HepG2 (cell line): ENCODE data around the gene HMCN2. TPM values are rescaled to one million over a fixed set of nuclear protein-coding genes. Genes with fewer than 3 reads are reported as not detected.

ENCODE experiments used
- DPF2 ChIP-seq: sonication (generic); formaldehyde crosslinking; IDR thresholded peaks from 2 replicates; pipeline ENCODE4 v1.4.0; 2020; ENCODE audit warnings: mild to moderate bottlenecking, low read depth, missing genetic modification reagents, borderline replicate concordance
- FOSL2 ChIP-seq: sonication (generic); formaldehyde crosslinking; IDR thresholded peaks from 2 replicates; pipeline ENCODE4 v1.4.0; 2020; ENCODE audit warnings: missing genetic modification reagents
- FOXM1 ChIP-seq: sonication (generic); formaldehyde crosslinking; IDR thresholded peaks from 2 replicates; pipeline ENCODE4 v1.5.0; 2020; ENCODE audit warnings: missing genetic modification reagents
- GABPB1 ChIP-seq: IDR thresholded peaks from 2 replicates; pipeline ENCODE4 v1.6.1; 2016; ENCODE audit warnings: mild to moderate bottlenecking, missing genetic modification reagents, moderate library complexity, missing compliant biosample characterization
- HNRNPLL ChIP-seq: fragments of 200-400 bp; formaldehyde crosslinking; IDR thresholded peaks from 2 replicates; pipeline ENCODE4 v1.6.1; 2017; ENCODE audit warnings: mild to moderate bottlenecking, low read depth, low read length; ENCODE audit not compliant: poor library complexity, severe bottlenecking
- KLF6 ChIP-seq: IDR thresholded peaks from 2 replicates; pipeline ENCODE4 v1.8.0; 2016; ENCODE audit warnings: missing biosample characterization, missing genetic modification reagents
- MTF2 ChIP-seq: sonication (generic); formaldehyde crosslinking; IDR thresholded peaks from 2 replicates; pipeline ENCODE4 v1.5.0; 2020; ENCODE audit warnings: missing genetic modification reagents, borderline replicate concordance
- NR1H2 ChIP-seq: sonication (generic); formaldehyde crosslinking; IDR thresholded peaks from 2 replicates; pipeline ENCODE4 v1.8.1; 2022; ENCODE audit warnings: low read depth, missing genetic modification reagents, borderline replicate concordance
- RNF2 ChIP-seq: fragments of 450-650 bp; conservative IDR thresholded peaks from 2 replicates; pipeline ENCODE4 v1.6.1; 2016; ENCODE audit warnings: low read depth
- ZMYM2 ChIP-seq: sonication (generic); formaldehyde crosslinking; IDR thresholded peaks from 2 replicates; pipeline ENCODE4 v1.8.0; 2022; ENCODE audit warnings: mild to moderate bottlenecking, missing genetic modification reagents
- ZNF160 ChIP-seq: sonication (generic); formaldehyde crosslinking; IDR thresholded peaks from 2 replicates; pipeline ENCODE4 v1.8.0; 2022; ENCODE audit warnings: mild to moderate bottlenecking, inconsistent platforms, missing genetic modification reagents
- ZNF619 ChIP-seq: sonication (generic); formaldehyde crosslinking; IDR thresholded peaks from 2 replicates; pipeline ENCODE4 v1.4.0; 2020; ENCODE audit warnings: mild to moderate bottlenecking, missing genetic modification reagents
- ZNF777 ChIP-seq: sonication (generic); formaldehyde crosslinking; IDR thresholded peaks from 2 replicates; pipeline ENCODE4 v1.4.0; 2020; ENCODE audit warnings: missing genetic modification reagents
- polyA plus RNA-seq, 8 experiments: library from polyadenylated mRNA; depleted of rRNA in 3 of 8; stranded (reverse) in 7 of 8; unstranded in 1 of 8; fragments of >200 nt; fragmentation: Illumina TruSeq in 4 of 8; extraction: Trizol in 4 of 8; gene quantifications; 2 replicates each; pipeline versions ENCODE4 v1.2.1 to v1.2.3, GENCODE V29; 2011 to 2016; ENCODE audit warnings: low read depth in 4 of 8, missing spikeins in 1 of 8, mixed read lengths in 1 of 8; ENCODE audit not compliant: insufficient read depth in 1 of 8
- total RNA-seq, 5 experiments: library from RNA; depleted of rRNA; stranded (reverse); fragments of >200 nt; fragmentation: Illumina TruSeq; extraction: Trizol; gene quantifications; 2 replicates each; pipeline ENCODE4 v1.2.3, GENCODE V29; 2016; ENCODE audit warnings: low read depth in 1 of 5
- TF ChIP-seq, protein P1 (sequence below): sonication (generic); formaldehyde crosslinking; IDR thresholded peaks from 2 replicates; pipeline ENCODE4 v1.4.0; 2020; ENCODE audit warnings: mild to moderate bottlenecking, missing genetic modification reagents
- TF ChIP-seq, protein P2 (sequence below): sonication (generic); formaldehyde crosslinking; IDR thresholded peaks from 2 replicates; pipeline ENCODE4 v1.4.0; 2020; ENCODE audit warnings: missing genetic modification reagents
- TF ChIP-seq, protein P3 (sequence below): sonication (generic); formaldehyde crosslinking; conservative IDR thresholded peaks from 2 replicates; pipeline ENCODE4 v1.8.1; 2023; ENCODE audit warnings: missing genetic modification reagents
- TF ChIP-seq, protein P4 (sequence below): sonication (generic); formaldehyde crosslinking; IDR thresholded peaks from 2 replicates; pipeline ENCODE4 v1.4.0; 2020; ENCODE audit warnings: missing genetic modification reagents

Gene HMCN2
- total and polyA plus RNA-seq, 2 of the 13 experiments (the other 11 are each of a cell fraction or from before 2014, with no cell fraction given), result 0.09 TPM; not detected in 1

DNA sequence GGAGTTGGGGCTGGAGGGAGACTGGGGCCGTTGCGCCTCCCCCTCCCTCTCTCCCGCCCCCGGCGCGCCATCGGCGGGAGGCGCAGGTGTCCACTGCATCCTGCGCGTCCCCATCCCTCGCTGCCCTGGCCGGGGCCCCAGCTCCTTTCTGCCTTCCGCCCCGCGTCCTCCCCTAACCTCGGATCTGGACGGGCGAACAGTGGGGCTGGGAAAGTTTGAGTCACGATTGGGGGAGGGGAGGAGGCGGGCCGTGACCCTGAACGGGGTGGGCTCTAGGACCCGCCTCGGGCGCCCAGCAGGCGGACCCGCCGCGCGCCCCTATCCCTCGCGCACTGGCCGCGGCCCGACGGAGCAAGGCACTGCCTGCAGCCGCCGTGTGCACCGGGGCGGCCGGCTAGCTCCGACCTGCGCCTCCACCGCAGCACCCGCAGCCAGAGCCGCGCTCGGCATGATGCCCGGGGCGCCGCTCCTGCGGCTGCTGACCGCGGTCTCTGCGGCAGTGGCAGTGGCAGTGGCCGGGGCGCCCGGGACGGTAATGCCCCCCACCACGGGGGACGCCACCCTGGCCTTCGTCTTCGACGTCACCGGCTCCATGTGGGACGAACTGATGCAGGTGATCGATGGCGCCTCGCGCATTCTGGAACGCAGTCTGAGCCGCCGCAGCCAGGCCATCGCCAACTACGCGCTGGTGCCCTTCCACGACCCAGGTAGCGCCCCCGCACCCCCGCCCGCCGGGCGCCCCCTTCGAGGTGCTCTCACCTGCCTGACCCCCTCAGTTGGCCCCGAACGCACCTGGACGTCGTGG lies at the start of gene HMCN2 (continued):
- no peak for TF ChIP-seq ZNF160 (CRISPR knock-in tag)
- peak; percentile 34; the same call in 1 of the 2 replicates for TF ChIP-seq ZNF777 (CRISPR knock-in tag)
- peak; percentile 50 for TF ChIP-seq HNRNPLL
- 0 out of 2 replicates have a peak, but pooled peaks have one; percentile 12 for TF ChIP-seq FOSL2 (CRISPR knock-in tag)
- no peak for TF ChIP-seq FOXM1 (CRISPR knock-in tag)
- TF ChIP-seq, protein P1, sequence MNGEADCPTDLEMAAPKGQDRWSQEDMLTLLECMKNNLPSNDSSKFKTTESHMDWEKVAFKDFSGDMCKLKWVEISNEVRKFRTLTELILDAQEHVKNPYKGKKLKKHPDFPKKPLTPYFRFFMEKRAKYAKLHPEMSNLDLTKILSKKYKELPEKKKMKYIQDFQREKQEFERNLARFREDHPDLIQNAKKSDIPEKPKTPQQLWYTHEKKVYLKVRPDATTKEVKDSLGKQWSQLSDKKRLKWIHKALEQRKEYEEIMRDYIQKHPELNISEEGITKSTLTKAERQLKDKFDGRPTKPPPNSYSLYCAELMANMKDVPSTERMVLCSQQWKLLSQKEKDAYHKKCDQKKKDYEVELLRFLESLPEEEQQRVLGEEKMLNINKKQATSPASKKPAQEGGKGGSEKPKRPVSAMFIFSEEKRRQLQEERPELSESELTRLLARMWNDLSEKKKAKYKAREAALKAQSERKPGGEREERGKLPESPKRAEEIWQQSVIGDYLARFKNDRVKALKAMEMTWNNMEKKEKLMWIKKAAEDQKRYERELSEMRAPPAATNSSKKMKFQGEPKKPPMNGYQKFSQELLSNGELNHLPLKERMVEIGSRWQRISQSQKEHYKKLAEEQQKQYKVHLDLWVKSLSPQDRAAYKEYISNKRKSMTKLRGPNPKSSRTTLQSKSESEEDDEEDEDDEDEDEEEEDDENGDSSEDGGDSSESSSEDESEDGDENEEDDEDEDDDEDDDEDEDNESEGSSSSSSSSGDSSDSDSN (CRISPR knock-in tag), result peak; percentile 26; the same call in 1 of the 2 replicates
- TF ChIP-seq MTF2 (CRISPR knock-in tag), result 0 out of 2 replicates have a peak, but pooled peaks have one; percentile 74
- no peak for TF ChIP-seq ZMYM2 (CRISPR knock-in tag)
- no peak for TF ChIP-seq ZNF619
- TF ChIP-seq, protein P2, sequence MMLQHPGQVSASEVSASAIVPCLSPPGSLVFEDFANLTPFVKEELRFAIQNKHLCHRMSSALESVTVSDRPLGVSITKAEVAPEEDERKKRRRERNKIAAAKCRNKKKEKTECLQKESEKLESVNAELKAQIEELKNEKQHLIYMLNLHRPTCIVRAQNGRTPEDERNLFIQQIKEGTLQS, result no peak
- no peak for TF ChIP-seq KLF6 (CRISPR knock-in tag)
- no peak for TF ChIP-seq NR1H2 (CRISPR knock-in tag)
- no peak for TF ChIP-seq DPF2 (CRISPR knock-in tag)
- TF ChIP-seq, protein P3, sequence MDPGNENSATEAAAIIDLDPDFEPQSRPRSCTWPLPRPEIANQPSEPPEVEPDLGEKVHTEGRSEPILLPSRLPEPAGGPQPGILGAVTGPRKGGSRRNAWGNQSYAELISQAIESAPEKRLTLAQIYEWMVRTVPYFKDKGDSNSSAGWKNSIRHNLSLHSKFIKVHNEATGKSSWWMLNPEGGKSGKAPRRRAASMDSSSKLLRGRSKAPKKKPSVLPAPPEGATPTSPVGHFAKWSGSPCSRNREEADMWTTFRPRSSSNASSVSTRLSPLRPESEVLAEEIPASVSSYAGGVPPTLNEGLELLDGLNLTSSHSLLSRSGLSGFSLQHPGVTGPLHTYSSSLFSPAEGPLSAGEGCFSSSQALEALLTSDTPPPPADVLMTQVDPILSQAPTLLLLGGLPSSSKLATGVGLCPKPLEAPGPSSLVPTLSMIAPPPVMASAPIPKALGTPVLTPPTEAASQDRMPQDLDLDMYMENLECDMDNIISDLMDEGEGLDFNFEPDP (CRISPR knock-in tag), result no peak
- TF ChIP-seq, protein P4, sequence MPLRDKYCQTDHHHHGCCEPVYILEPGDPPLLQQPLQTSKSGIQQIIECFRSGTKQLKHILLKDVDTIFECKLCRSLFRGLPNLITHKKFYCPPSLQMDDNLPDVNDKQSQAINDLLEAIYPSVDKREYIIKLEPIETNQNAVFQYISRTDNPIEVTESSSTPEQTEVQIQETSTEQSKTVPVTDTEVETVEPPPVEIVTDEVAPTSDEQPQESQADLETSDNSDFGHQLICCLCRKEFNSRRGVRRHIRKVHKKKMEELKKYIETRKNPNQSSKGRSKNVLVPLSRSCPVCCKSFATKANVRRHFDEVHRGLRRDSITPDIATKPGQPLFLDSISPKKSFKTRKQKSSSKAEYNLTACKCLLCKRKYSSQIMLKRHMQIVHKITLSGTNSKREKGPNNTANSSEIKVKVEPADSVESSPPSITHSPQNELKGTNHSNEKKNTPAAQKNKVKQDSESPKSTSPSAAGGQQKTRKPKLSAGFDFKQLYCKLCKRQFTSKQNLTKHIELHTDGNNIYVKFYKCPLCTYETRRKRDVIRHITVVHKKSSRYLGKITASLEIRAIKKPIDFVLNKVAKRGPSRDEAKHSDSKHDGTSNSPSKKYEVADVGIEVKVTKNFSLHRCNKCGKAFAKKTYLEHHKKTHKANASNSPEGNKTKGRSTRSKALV (CRISPR knock-in tag), result peak; percentile 64
- TF ChIP-seq RNF2, result no peak
- no peak for TF ChIP-seq GABPB1
- TF ChIP-seq, all 625 proteins: peak for 8
